ENCODE measurements around the gene ADAMTS13.

The ADAMTS13 gene

GRCh38 chr9:133458643-133459312 lies 36.6 kb downstream of the ADAMTS13 start:
- Histone ChIP-seq H3K27ac (peak overlapping the region; percentile 86 to 96), H3K4me1 (peaks cover 0 to 24% (median 12%) of the 10 kb centered on the region in 4 donors), H3K4me3 (peak overlapping the region; percentile 63 to 73), H3K9me3 (no peaks in the 10 kb centered on the region), H3K27me3 (no peaks in the 10 kb centered on the region), H3K36me3 (peaks cover 0 to 8% (median 0%) of the 10 kb centered on the region in 3 donors)
- no peak for TF ChIP-seq CTCF (IDR thresholded peaks at IDR 0.05)
- DNase-seq: no peak
- intact Hi-C loops (cut with DNase I; ENCODE audit: low total_unique reads): loop anchor here (2.0 kb wide), 1 partner anchor 42 kb away; no protein-coding TSS in a partner anchor

DNA sequence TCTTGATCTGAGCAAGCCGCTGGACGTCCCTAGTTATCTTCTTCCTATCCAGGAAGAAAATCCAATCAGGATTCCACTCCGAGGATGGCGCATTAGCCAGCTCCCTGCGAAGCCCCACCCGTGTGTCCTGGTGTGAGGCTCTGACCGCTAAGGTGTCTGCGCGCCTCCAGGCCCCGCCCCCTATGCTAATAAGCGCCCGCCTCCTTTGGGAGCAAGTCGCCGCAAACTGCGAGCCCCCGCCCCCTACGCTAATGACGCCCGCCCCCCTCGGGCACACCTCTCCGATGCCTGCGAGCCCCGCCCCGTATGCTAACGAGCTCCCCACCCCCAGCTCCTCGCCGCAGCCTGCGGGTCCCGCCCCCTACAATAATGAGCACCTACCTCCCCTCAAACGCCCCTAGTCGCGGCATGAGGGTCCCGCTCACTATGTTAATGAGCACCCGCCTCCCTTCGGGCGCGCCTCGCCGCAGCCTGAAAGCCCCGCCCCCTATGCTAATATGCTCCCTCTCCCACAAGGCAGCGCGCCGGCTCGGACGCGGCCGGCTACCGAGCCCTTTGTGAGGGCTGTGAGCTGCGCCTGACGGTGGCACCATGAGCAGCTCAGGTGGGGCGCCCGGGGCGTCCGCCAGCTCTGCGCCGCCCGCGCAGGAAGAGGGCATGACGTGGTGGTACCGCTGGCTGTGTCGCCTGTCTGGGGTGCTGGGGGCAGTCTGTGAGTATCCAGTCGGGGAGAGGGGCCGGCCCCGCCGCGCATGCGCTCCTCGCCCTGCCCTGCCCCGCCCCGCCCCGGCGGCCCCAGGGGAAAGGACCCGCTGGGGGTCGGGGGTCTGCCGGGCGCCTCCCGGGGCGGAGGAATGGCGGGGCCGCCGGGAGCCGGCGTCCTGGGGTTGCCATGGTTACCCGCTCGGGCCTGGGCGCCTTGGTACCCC lies 37.6 kb downstream of the ADAMTS13 start, which contains the start of gene CACFD1:
Gene CACFD1, plus strand, starts transcription at position 503 of the 929 bp plus-strand sequence. Its CDS starts 89 bp downstream, at position 592.
- Histone ChIP-seq H3K27me3 (no peaks in the 10 kb centered on the region), H3K4me3 (peak within 1 kb of the TSS; percentile 63 to 73), H3K27ac (peak within 1 kb of the TSS; percentile 86 to 96), H3K4me1 (peaks cover 0 to 24% (median 12%) of the 10 kb centered on the region in 4 donors), H3K9me3 (no peaks in the 10 kb centered on the region), H3K36me3 (peaks cover 0 to 17% (median 1%) of the 10 kb centered on the region in 3 donors)
- TF ChIP-seq CTCF (IDR thresholded peaks at IDR 0.05): no peak
- intact Hi-C loops (cut with DNase I; ENCODE audit: low total_unique reads): loop anchor here (2.0 kb wide), 1 partner anchor 43 kb away; no protein-coding TSS in a partner anchor
- DNase-seq: peak; percentile 96 to 98

DNA sequence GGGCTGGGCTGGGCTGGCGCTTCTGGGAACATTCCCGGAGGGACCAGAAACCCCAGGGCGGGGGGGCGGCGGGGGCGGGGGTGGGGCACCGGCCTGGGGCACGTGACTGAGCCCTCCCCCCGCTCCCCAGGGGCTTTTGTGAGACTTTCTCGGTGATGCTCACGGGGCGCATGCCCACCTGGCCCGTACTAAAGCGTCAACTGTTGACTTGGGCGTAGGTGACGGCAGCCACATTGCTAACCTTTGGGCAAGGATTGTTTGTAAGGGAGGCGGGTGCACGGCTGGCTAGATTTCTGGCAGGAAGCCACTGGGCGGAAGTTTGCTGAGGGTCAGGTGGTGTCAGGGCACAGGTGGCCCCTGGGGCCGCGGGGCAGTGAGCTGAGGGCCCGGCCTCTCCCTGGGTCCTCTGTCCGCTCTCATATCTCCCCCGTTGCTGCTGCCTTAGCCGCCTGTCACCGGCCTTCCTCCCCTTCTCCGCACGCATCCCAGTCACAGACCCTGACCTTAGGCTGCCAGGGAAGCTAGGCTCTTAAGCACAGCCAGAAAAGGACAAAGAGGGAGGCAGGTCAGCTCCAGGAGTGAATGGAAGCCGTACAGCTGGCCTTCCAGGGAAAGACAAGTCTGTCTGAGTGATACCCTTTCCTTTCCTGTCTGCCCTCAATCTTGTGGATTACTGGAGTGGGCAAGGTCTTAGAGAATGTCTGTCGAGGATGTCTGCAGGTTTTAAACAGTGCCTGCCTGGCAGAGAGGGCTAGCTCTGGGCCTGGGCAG lies 38.4 kb downstream of the ADAMTS13 start:
- H3K27ac ChIP-seq: peak overlapping the region; percentile 86 to 96
- peaks cover 0 to 24% (median 12%) of the 10 kb centered on the region in 4 donors for H3K4me1 ChIP-seq
- no peak for TF ChIP-seq CTCF (IDR thresholded peaks at IDR 0.05)
- no peaks in the 10 kb centered on the region for H3K27me3 ChIP-seq
- H3K36me3 ChIP-seq: peaks cover 0 to 25% (median 10%) of the 10 kb centered on the region in 3 donors
- peak; percentile 40 to 83 for DNase-seq
- peak overlapping the region; percentile 63 to 73 for H3K4me3 ChIP-seq
- intact Hi-C loops (cut with DNase I; ENCODE audit: low total_unique reads): no loop called here
- no peaks in the 10 kb centered on the region for H3K9me3 ChIP-seq

DNA sequence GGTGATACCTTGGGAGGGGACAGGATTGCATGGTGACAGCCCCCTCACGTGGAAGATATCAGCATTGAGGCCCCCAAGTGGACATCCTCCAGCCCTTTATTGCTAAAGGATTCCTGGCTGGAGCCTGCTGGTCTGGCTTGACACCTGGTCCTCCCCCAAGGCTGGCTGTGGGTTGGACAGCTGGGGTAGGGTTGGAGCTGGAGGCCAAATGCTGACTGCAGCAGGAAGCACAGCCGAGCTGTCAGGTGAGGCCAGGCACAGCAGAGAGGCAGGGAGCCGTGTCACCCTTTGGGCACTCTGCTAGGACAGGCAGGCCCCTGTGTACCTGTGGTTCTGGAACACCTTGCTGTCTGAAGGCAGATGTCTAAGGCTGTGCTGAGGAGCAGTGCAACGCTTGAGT lies 39.8 kb downstream of the ADAMTS13 start:
- intact Hi-C loops (cut with DNase I; ENCODE audit: low total_unique reads): no loop called here
- no peak for DNase-seq
- no peak overlapping the region for H3K4me3 ChIP-seq
- H3K27ac ChIP-seq: peak overlapping the region in 1 of 2 donors; percentile 86
- H3K27me3 ChIP-seq: no peaks in the 10 kb centered on the region
- peaks cover 0 to 33% (median 10%) of the 10 kb centered on the region in 3 donors for H3K36me3 ChIP-seq
- no peaks in the 10 kb centered on the region for H3K9me3 ChIP-seq
- TF ChIP-seq CTCF (IDR thresholded peaks at IDR 0.05): no peak
- peaks cover 0 to 24% (median 12%) of the 10 kb centered on the region in 4 donors for H3K4me1 ChIP-seq

Data from tibial artery (tissue), 4 donors.